CD4-positive, alpha-beta memory T cell (primary cell): ENCODE results near the gene SUMO2. TPM values are rescaled to one million over a fixed set of nuclear protein-coding genes. Genes with fewer than 3 reads are reported as not detected.
A peak's percentile ranks its signal among the peaks of the same experiment; 100 is the strongest.
"Not testable (repeated sequence)": the region's sequence is repeated elsewhere in the genome, so short reads cannot be mapped to it uniquely, and the experiment has no call there.

Experiments used
- CTCF ChIA-PET: fragments of 350-600 bp; sonication (Branson Sonifier 250); formaldehyde crosslinking; loops from one replicate; lab custom pipeline; 2021; ENCODE audit warnings: inconsistent platforms; ENCODE audit not compliant: partially characterized antibody; lab: Charles Lee
- POLR2A ChIA-PET: fragments of 350-600 bp; sonication (Branson Sonifier 250); formaldehyde crosslinking; loops from one replicate; lab custom pipeline; 2021; ENCODE audit not compliant: partially characterized antibody; lab: Charles Lee
- DNase-seq, 5 donors: peaks; one replicate each; pipeline versions ENCODE4 v3.0.0 to v3.0.0-alpha.2; 2020 to 2022; ENCODE audit warnings: mixed read lengths in 1 of 5
- H3K27ac ChIP-seq: one replicate; pipeline ENCODE4 v1.7.0; 2013; ENCODE audit warnings: low read depth, low read length
- H3K27me3 ChIP-seq: 2 replicates; pipeline ENCODE4 v1.7.0; 2013; ENCODE audit warnings: mild to moderate bottlenecking, low read length, moderate library complexity; ENCODE audit not compliant: insufficient read depth
- H3K36me3 ChIP-seq: 2 replicates; pipeline ENCODE4 v1.7.0; 2013; ENCODE audit warnings: mild to moderate bottlenecking, low read length, moderate library complexity; ENCODE audit not compliant: insufficient read depth
- H3K4me1 ChIP-seq: 2 replicates; pipeline ENCODE4 v1.7.0; 2013; ENCODE audit warnings: mild to moderate bottlenecking, low read length, moderate library complexity; ENCODE audit not compliant: insufficient read depth
- H3K4me3 ChIP-seq, 2 donors: one replicate each; pipeline ENCODE4 v1.7.0; 2013; ENCODE audit warnings: low read length in 2 of 2, mild to moderate bottlenecking in 1 of 2
- H3K9me3 ChIP-seq, 2 donors: one replicate each; pipeline ENCODE4 v1.7.0; 2013; ENCODE audit warnings: low read length in 2 of 2, control low read depth in 1 of 2; ENCODE audit not compliant: control insufficient read depth in 1 of 2
- H3K27ac Mint-ChIP-seq, 7 donors: one replicate each; pipeline ENCODE4 v1.8.0; 2020 to 2021; ENCODE audit warnings: mixed read lengths in 7 of 7, mild to moderate bottlenecking in 6 of 7, inconsistent platforms in 3 of 7, moderate library complexity in 3 of 7
- H3K27me3 Mint-ChIP-seq, 2 donors: one replicate each; pipeline ENCODE4 v1.8.0; 2020 to 2021; ENCODE audit warnings: mixed read lengths in 2 of 2
- H3K36me3 Mint-ChIP-seq, 2 donors: one replicate each; pipeline ENCODE4 v1.8.0; 2020 to 2021; ENCODE audit warnings: mixed read lengths in 2 of 2, inconsistent platforms in 1 of 2, mild to moderate bottlenecking in 1 of 2
- H3K4me1 Mint-ChIP-seq, 4 donors: one replicate each; pipeline ENCODE4 v1.8.0; 2020 to 2021; ENCODE audit warnings: mixed read lengths in 4 of 4, mild to moderate bottlenecking in 1 of 4
- H3K4me3 Mint-ChIP-seq, 8 donors: one replicate each; pipeline ENCODE4 v1.8.0; 2020 to 2021; ENCODE audit warnings: mixed read lengths in 8 of 8, mild to moderate bottlenecking in 7 of 8, moderate library complexity in 6 of 8, inconsistent platforms in 3 of 8
- H3K9me3 Mint-ChIP-seq, 8 donors: one replicate each; pipeline ENCODE4 v1.8.0; 2020 to 2021; ENCODE audit warnings: mixed read lengths in 8 of 8, mild to moderate bottlenecking in 5 of 8, inconsistent platforms in 3 of 8, moderate library complexity in 1 of 8
- intact Hi-C: fragments of 100-400 bp; cut with micrococcal nuclease; formaldehyde crosslinking; loops from one replicate; pipeline ENCODE4 v1.15.1; 2023
- polyA plus RNA-seq, 2 donors: library from polyadenylated mRNA; unstranded; fragments of 300-500 nt; fragmentation: Illumina TruSeq; gene quantifications; one replicate each; pipeline ENCODE4 v1.2.3, GENCODE V29; 2021
- total RNA-seq, 2 experiments: library from RNA; stranded (reverse); gene quantifications; one replicate each; pipeline ENCODE4 v1.2.3, GENCODE V29; 2021

SUMO2 gene
- total and polyA plus RNA-seq, 4 experiments from 2014 or later = 255 to 416 (median 283) TPM

GRCh38 chr17:75129576-75129975 is 53.2 kb downstream of the SUMO2 start:
- H3K4me1 Mint-ChIP-seq = peaks cover 20 to 38% (median 26%) of the 10 kb centered on the region in 4 donors
- H3K9me3 Mint-ChIP-seq = no peaks in the 10 kb centered on the region
- H3K36me3 ChIP-seq = peaks cover 5% of the 10 kb centered on the region
- no peaks in the 10 kb centered on the region for H3K9me3 ChIP-seq
- ChIA-PET CTCF (interaction anchor here (3.0 to 5.8 kb wide), 3 partner anchors 8 to 167 kb away, joined by 24 to 127 read pairs (median 32); partner anchors contain the start of gene ARMC7), POLR2A (interaction anchor here (1.4 to 6.9 kb wide), 3 partner anchors 15 to 117 kb away, joined by 4 to 97 read pairs (median 10); partner anchors contain the start of genes ARMC7, JPT1 and MRPL58)
- no peak for DNase-seq
- H3K4me1 ChIP-seq = peaks cover 35% of the 10 kb centered on the region
- H3K27me3 Mint-ChIP-seq = no peaks in the 10 kb centered on the region
- H3K27ac Mint-ChIP-seq = peak overlapping the region in 1 of 7 donors; percentile 19
- peak overlapping the region in 5 of 8 donors; percentile 34 to 62 (median 55) for H3K4me3 Mint-ChIP-seq
- H3K27ac ChIP-seq = no peak overlapping the region
- H3K27me3 ChIP-seq = no peaks in the 10 kb centered on the region
- intact Hi-C loops = no loop called here
- peaks cover 0 to 8% of the 10 kb centered on the region in 2 donors for H3K36me3 Mint-ChIP-seq
- H3K4me3 ChIP-seq = no peak overlapping the region

DNA sequence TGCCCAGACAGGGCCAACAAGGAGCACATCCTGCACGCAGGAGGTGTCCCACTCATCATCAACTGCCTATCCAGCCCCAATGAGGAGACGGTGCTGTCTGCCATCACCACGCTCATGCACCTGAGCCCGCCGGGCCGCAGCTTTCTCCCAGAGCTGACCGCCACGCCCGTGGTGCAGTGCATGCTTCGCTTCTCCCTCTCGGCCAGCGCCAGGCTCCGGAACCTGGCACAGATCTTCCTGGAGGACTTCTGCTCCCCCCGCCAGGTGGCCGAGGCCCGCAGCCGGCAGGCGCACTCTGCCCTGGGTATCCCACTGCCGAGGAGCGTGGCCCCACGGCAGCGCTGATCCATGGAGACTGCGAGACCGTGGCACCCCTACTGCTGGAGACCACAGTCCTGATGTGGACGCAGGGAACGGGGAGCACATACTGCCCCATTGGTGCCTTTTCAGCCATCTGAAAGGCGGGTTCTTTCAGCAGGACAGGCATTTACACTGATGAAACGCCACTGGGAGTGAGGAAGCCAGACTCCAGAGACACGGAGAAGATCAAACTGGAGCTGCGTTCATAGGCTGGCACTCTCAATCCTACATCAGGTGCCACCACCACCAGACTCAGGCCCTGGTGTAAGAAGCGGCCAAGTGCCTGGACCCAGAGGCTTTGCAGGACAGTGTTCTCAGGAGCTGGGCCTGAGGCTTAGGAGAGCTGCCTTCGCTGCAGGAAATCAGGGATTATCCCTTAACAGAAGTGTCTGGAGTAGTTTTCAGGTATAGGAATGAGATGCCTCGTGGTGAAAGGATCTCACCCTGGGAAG is 53.9 kb downstream of the SUMO2 start:
- Mint-ChIP-seq H3K27me3 (no peaks in the 10 kb centered on the region), H3K4me3 (peak overlapping the region in 1 of 8 donors; percentile 34), H3K27ac (no peak overlapping the region), H3K4me1 (peaks cover 26 to 45% (median 33%) of the 10 kb centered on the region in 4 donors), H3K36me3 (peaks cover 3 to 9% of the 10 kb centered on the region in 2 donors), H3K9me3 (no peaks in the 10 kb centered on the region)
- DNase-seq = no peak
- Histone ChIP-seq H3K27ac (no peak overlapping the region), H3K27me3 (no peaks in the 10 kb centered on the region), H3K4me1 (peaks cover 41% of the 10 kb centered on the region), H3K9me3 (no peaks in the 10 kb centered on the region), H3K36me3 (peaks cover 5% of the 10 kb centered on the region), H3K4me3 (no peak overlapping the region)
- ChIA-PET POLR2A (interaction anchor here (1.4 to 6.9 kb wide), 2 partner anchors 15 to 26 kb away, joined by 4 to 97 read pairs; partner anchors contain the start of genes ARMC7 and JPT1), CTCF (interaction anchor here (1.0 to 5.8 kb wide), 3 partner anchors 15 to 73 kb away, joined by 3 to 127 read pairs (median 56); partner anchors contain the start of gene ARMC7)
- intact Hi-C loops = no loop called here

GRCh38 chr17:75127936-75128335 is 54.8 kb downstream of the SUMO2 start:
- H3K9me3 Mint-ChIP-seq, H3K4me3 ChIP-seq, intact Hi-C loops, DNase-seq, H3K36me3 ChIP-seq, H3K9me3 ChIP-seq, H3K27me3 Mint-ChIP-seq, H3K27ac ChIP-seq, H3K27me3 ChIP-seq: not testable (repeated sequence)
- H3K4me1 ChIP-seq = peaks cover 43% of the 10 kb centered on the region
- Mint-ChIP-seq H3K36me3 (peaks cover 4 to 10% of the 10 kb centered on the region in 2 donors), H3K4me1 (peaks cover 27 to 50% (median 36%) of the 10 kb centered on the region in 4 donors), H3K4me3 (peak overlapping the region in 1 of 8 donors; percentile 52), H3K27ac (peak overlapping the region in 1 of 7 donors; percentile 59)
- CTCF ChIA-PET = interaction anchor here (0.8 to 5.4 kb wide), 3 partner anchors 14 to 74 kb away, joined by 3 to 56 read pairs (median 3); no protein-coding TSS in a partner anchor
- POLR2A ChIA-PET = interaction anchor here (6.9 kb wide), 1 partner anchor 14 kb away, joined by 97 read pairs; the partner anchor contains the start of gene ARMC7

GRCh38 chr17:75126954-75127353 is 55.8 kb downstream of the SUMO2 start:
- ChIA-PET CTCF (interaction anchor here (0.6 to 5.4 kb wide), 4 partner anchors 10 to 77 kb away, joined by 3 to 56 read pairs (median 4); partner anchors contain the start of gene ARMC7), POLR2A (interaction anchor here (4.3 kb wide), 1 partner anchor 17 kb away, joined by 13 read pairs; the partner anchor contains the start of gene ARMC7)
- Mint-ChIP-seq H3K4me1 (peaks cover 25 to 44% (median 32%) of the 10 kb centered on the region in 4 donors), H3K36me3 (peaks cover 4 to 10% of the 10 kb centered on the region in 2 donors), H3K4me3 (no peak overlapping the region), H3K9me3 (no peaks in the 10 kb centered on the region), H3K27ac (peak overlapping the region in 1 of 7 donors; percentile 81), H3K27me3 (no peaks in the 10 kb centered on the region)
- H3K36me3 ChIP-seq = peaks cover 5% of the 10 kb centered on the region
- H3K9me3 ChIP-seq = no peaks in the 10 kb centered on the region
- DNase-seq = no peak
- no peaks in the 10 kb centered on the region for H3K27me3 ChIP-seq
- peaks cover 42% of the 10 kb centered on the region for H3K4me1 ChIP-seq
- no peak overlapping the region for H3K27ac ChIP-seq
- intact Hi-C loops = no loop called here
- no peak overlapping the region for H3K4me3 ChIP-seq

GRCh38 chr17:75125984-75126383 is 56.8 kb downstream of the SUMO2 start:
- Histone ChIP-seq H3K4me1 (peaks cover 42% of the 10 kb centered on the region), H3K4me3 (no peak overlapping the region), H3K9me3 (no peaks in the 10 kb centered on the region), H3K27me3 (no peaks in the 10 kb centered on the region), H3K36me3 (peaks cover 7% of the 10 kb centered on the region), H3K27ac (no peak overlapping the region)
- H3K27me3 Mint-ChIP-seq = no peaks in the 10 kb centered on the region
- H3K4me3 Mint-ChIP-seq = peak overlapping the region in 3 of 8 donors; percentile 6 to 47 (median 25)
- peaks cover 26 to 45% (median 33%) of the 10 kb centered on the region in 4 donors for H3K4me1 Mint-ChIP-seq
- peak overlapping the region in 6 of 7 donors; percentile 55 to 92 (median 87) for H3K27ac Mint-ChIP-seq
- intact Hi-C loops = no loop called here
- H3K9me3 Mint-ChIP-seq = no peaks in the 10 kb centered on the region
- H3K36me3 Mint-ChIP-seq = peaks cover 9 to 12% of the 10 kb centered on the region in 2 donors
- DNase-seq = no peak
- ChIA-PET CTCF (interaction anchor here (0.9 to 5.4 kb wide), 4 partner anchors 9 to 45 kb away, joined by 3 to 56 read pairs (median 4); partner anchors contain the start of gene ARMC7), POLR2A (interaction anchor here (1.2 to 4.3 kb wide), 4 partner anchors 11 to 22 kb away, joined by 3 to 27 read pairs (median 12); partner anchors contain the start of gene ARMC7)

DNA sequence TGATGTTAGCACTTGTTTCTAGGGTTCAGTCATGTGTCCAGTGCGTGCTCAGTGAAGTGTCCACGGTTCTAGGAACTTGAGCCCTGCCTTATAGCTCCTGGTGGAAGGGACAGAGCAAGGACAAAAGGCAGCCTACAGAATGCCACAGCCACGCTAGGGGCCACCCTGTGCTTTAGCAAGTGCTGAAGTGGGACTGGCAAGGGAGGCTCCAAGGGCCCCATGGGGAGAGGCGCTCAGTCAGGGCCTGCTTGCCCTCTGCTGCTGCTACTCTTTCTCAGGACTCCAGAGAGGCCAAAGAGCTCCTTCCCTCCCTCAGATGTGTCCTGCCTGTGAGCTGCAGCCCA is 58.0 kb downstream of the SUMO2 start:
- H3K36me3 Mint-ChIP-seq = peaks cover 12 to 15% of the 10 kb centered on the region in 2 donors
- peak overlapping the region; percentile 21 for H3K27ac ChIP-seq
- no peaks in the 10 kb centered on the region for H3K9me3 ChIP-seq
- H3K27me3 ChIP-seq = no peaks in the 10 kb centered on the region
- intact Hi-C loops = no loop called here
- POLR2A ChIA-PET = interaction anchor here (1.0 to 4.3 kb wide), 13 partner anchors 10 to 137 kb away, joined by 3 to 27 read pairs (median 5); partner anchors contain the start of genes ARMC7, ATP5PD, GGA3 and JPT1
- H3K27ac Mint-ChIP-seq = peak overlapping the region in 5 of 7 donors; percentile 79 to 93 (median 91)
- no peak for DNase-seq
- H3K27me3 Mint-ChIP-seq = no peaks in the 10 kb centered on the region
- H3K4me1 Mint-ChIP-seq = peaks cover 25 to 43% (median 30%) of the 10 kb centered on the region in 4 donors
- no peaks in the 10 kb centered on the region for H3K9me3 Mint-ChIP-seq
- peak overlapping the region in 4 of 8 donors; percentile 10 to 46 (median 22) for H3K4me3 Mint-ChIP-seq
- no peak overlapping the region for H3K4me3 ChIP-seq
- CTCF ChIA-PET = interaction anchor here (1.2 to 5.4 kb wide), 8 partner anchors 9 to 77 kb away, joined by 3 to 56 read pairs (median 4); no protein-coding TSS in a partner anchor
- peaks cover 32% of the 10 kb centered on the region for H3K4me1 ChIP-seq
- peaks cover 7% of the 10 kb centered on the region for H3K36me3 ChIP-seq
